Fibroblast of skin of right quadriceps (primary cell): ENCODE results near the gene JAKMIP3.

Experiments used
- DNase-seq: peaks from one replicate; pipeline ENCODE4 v3.0.0-alpha.2; 2013

The JAKMIP3 gene

DNA sequence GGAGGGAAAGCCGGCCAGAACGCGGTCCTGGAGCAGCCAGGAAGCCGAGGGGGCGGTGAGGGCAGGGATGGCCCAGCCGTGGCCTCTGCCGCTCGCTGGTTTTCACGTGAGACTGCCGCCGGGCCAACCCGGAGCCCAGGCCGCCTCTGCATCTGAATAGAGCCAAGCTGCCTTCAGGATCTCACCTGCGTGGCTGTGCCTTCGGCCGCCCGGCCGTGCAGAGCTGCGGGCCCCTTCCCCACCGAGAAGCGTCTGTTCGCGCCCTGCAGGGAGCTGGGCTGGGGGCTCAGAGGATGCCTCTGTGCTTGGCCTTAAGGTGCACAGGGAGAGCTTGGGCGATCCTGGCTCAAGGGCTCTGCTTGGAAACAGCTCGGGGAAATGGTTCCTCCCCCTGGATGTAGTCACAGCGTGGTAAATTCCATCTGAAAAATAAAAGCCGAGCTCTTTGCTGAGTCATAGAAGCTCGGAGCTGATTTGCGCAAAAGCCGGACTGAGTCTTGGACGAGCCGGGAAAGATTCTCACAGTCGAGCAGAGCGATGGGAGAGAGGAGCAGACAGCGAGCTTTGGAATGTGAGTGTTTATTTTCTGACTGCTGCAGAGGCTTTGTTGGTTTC is at the start of gene JAKMIP3:
Gene JAKMIP3, plus strand, starts transcription at position 456 of the 615 bp plus-strand sequence. CDS start 38,863 bp downstream, outside the sequence.
- peak; percentile 91 for DNase-seq

- no peak for DNase-seq
Measured at GRCh38 chr10:132016514-132016913, 49.2 kb upstream of the JAKMIP3 start.

DNA sequence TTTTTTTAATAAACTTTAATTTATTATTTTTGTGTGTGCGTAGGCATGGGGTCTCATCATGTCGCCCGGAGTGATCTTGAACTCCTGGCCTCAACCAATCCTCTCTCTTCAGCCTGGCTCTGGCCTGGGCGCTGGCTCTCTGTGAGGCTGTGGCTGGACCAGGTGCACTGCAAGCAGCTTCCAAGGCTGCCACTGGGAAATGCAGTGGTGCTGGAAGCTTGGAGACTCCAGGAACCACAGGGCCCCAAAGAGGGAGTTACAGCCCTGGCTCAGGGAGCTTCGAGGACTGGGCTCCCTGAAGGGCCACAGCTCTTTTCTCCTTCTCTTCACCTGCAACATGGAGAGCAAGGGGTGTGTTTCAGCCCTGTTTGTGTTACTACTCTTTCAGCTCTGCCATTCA is 47.3 kb upstream of the JAKMIP3 start:
- no peak for DNase-seq

GRCh38 chr10:132019366-132019765 is 46.4 kb upstream of the JAKMIP3 start:
- no peak for DNase-seq

DNA sequence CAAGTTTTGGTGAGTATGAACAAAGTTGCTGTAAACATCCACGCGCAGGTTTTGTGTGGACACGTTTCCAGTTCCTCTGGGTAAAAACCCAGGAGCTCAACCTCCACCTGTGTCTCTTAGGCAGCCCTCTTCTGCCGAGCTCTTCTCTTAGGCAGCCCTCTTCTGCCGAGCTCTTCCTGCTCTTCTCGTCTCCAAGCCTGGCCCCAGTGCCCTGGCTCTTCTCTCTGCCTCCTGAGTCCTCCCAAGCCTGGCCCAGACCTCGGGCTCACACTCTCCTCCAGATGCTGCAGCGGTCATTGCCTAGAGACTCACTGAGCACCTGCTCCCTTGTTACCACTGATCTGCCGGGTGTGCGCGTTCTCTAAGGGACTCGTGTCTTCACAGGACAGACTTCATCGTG is 45.3 kb upstream of the JAKMIP3 start:
- DNase-seq = no peak

DNA sequence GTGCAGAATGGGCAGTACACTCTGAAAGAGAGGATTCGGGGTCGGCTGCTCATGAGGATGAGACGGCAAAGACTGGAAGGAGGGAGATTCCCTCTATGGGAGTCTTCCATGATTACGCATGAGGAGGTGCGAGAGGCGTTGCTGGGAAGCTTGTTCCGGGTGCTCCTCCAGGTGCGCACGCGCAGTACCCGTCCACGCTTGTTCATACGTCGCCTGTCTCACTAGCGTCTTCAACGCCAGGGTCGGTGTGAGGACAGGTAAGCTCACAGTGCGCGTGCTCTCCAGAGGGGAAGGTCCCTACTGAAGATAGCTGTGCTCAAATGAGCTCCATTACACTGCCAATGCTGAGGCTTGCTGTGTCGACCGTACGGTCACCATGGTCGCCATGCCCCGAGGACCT is 44.7 kb upstream of the JAKMIP3 start:
- no peak for DNase-seq

DNA sequence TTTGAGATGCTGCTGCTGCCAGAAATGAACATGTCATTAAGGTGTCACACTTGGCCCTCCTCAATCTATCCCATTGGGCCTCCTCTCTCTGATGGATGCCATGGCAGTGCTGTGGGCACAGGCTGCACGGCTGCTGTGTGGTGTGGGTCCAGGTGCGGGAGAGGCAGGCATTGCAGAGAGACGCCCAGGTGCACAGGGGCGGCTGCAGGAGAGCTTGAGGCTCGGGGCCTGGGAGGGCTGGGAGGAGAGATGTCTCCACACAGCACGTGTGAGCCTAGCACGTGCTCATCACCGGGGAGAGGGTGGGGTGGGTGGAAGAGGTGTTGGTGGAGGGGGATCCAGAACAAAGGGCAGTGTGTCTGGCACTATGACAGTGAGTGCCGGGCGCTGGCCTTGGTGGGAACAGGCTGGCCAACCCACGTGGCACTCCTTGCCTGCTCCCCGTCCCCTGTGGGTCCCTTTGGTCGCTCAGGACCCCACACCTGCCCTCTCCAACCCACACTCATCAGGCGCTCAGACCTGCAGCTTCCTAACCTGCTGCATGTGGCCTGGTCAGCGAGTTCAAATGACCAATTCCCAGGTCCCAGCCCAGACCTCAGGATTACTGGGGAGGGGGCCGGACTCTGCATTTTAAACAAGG is 44.1 kb upstream of the JAKMIP3 start:
- no peak for DNase-seq

DNA sequence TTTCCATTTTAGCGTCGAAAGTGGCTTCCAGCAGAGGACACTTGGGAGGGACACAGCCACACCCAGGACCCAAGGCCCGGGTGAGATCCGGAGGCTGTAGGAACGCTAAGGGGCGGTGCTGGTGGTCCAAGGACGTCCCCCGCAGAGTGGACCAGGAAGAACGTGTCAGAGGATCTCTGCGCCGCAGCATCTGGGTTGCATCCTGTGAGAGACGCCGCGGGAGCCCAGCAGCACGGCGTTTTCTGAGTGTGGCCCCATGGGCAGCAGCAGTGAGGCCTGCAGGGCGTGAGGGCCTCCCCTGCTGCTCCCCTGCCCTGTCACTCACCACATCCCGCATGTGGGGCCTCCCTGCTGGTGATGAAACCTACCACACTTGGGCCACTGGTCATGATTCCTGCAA is 43.5 kb upstream of the JAKMIP3 start:
- DNase-seq = no peak

DNA sequence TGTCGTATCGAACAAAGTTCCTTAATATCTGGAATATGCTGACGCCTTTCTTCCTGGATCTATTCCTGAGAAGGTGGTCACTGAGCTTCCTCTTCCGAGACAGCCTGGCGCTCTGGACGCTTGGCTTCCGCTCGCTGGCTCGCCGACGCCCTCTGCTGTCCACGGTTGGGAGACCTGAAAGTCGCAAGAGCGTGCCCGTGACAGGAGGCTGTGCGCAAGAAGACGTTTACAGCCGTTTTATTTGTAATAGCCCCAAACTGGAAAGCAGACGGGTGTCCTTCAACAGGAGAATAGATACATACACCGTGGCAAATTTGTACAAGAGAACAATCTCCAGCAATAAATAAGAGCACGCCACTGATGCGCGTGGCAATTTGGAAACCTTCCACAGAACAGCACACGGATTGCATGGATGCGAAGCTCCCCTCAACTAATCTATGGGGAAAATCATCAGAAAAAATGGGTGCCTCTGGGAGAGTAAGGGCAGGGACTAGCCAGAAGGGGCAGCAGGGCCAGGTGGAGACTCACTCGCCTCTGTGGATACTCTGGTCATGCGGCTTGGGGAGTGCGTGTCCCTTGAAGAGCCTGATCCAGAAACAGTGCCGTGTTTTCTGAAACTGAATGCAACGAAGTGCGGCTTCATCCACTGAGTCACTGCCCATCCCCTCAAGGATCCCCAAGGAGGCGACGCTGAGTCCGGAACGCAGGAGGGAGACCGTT is 42.5 kb upstream of the JAKMIP3 start:
- DNase-seq = peak; percentile 56

DNA sequence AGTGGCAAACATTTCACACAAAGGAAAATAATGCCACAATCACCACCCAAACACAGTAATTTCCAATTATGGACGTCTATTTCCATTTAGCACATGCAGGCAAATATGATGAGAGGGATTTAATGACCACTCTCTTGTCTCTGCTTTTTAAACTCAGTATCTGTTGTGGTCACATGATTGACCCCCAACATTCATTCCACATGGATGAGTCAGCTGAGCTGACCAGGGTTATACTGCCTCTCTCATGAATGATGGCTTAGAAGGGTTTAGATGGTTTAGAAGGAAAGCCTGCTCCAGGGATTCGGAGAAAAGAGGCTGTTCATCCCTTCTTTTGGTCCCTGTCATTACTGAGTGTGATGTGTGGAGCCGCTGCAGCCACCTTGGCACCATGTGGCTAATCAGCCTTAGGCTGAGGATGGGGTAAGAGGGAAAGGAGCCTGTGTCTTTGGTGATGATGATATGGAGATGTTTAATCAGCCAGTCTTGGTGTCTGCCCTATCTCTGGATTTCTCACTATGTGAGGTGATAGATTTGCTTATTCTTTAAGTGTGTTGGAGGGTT is 38.2 kb upstream of the JAKMIP3 start:
- peak; percentile 30 for DNase-seq

DNA sequence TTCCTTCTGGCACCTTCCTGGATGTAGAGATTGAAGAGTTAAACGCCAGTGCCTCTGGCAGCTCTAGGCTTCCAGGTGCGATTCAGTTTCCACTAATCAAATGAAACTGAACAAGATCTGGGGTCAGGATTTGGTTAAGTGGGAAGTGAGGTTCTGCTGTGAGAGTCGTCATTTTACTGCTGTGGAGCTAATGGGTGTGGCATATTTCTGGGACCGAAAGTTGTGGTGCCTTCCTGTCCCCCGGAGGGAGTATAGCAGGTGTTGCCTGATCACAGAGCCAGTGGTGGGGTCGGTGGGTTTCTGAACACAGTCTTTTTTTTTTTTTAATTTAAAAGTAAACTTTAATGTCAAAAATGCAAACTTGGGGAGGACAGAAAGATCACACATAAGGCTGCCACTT is 37.0 kb upstream of the JAKMIP3 start:
- no peak for DNase-seq

- no peak for DNase-seq
Measured at GRCh38 chr10:132030898-132031463, 34.8 kb upstream of the JAKMIP3 start.

DNA sequence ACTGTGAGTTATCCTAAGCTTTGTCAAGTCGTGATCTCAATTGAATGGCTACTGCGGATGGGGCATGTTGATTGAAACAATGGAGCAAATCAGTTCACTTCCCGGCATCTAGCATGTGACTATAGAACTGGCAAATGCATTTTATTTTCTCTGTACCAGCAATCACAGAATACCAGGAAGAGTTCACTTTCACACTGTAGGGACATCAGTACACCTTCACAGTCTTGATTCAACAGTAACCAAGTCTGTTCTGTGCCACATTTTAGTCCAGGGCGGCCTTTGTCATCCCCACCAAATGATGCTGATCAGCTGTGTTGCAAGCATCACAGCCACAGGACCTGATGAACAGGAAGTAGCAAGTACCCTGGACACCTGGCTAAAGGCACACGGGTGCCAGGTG is 32.1 kb upstream of the JAKMIP3 start:
- no peak for DNase-seq

GRCh38 chr10:132035476-132035875 is 30.3 kb upstream of the JAKMIP3 start:
- DNase-seq = no peak

DNA sequence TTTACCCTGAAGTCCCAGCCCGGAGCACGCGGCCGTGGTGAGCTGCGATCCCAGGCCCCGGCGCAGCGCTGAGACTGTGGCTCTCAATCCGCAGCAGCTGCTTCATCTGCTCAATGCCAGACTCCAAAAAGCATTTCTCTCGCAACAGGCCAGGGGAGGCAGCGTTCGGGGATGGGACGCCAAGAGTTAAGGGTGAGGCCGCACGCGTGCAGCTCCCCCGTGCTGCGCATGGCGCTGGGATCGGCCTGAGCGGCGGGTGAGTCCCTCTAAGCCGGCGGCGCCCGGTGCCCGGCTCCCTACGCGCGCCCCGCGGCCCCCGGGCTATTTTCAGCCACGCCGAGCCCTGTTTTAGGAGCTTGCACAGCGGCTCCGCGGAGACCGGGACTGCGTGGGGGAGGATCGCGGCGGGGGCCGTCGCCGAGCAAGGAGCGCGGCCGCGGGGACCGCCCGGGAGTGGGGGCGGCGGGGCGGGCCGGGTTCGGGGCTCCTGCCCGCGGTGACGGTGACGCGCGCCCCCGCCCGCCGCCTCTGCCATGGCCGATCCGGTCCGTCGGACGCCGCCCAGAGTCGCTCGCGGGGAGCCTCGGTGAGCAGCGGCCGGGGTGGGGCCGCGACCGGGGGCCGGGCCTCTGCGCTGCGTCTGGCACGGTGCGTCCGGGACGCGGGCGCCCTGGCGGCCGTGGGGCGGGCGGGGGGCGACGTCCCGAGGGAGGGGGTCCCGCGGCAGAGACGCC is 29.4 kb upstream of the JAKMIP3 start:
- DNase-seq = peak; percentile 22

GRCh38 chr10:132036887-132037675 is 28.7 kb upstream of the JAKMIP3 start:
- DNase-seq = no peak

- DNase-seq = no peak
Measured at GRCh38 chr10:132037676-132037975, 28.1 kb upstream of the JAKMIP3 start.

DNA sequence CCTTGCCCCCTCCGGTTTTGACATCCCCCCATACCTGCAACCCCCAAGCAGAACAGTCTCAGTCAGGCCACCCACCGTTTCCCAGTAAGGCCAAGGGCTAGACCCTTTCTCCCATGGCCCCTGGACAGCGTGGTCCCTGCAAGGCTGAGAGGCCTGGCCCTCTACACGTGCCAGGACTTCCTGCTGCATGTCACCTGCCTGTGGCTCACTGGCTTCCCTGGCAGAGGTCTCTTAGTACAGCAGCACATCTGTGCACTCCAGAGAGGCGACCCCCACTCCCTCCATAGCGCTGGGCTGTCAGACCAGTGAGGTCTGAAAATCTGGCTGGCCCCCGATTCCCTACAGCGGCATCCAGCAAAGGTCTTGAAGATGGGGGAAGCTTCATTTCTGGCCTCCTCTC is 26.4 kb upstream of the JAKMIP3 start:
- no peak for DNase-seq

GRCh38 chr10:132040046-132040445 is 25.7 kb upstream of the JAKMIP3 start:
- no peak for DNase-seq

- no peak for DNase-seq
Measured at GRCh38 chr10:132041340-132041739, 24.4 kb upstream of the JAKMIP3 start.

GRCh38 chr10:132043861-132044695 is 21.7 kb upstream of the JAKMIP3 start:
- no peak for DNase-seq
